Loucy (cell line): ENCODE results near the gene OPN3.

Experiments
- CTCF ChIP-seq: fragments of 200-600 bp; sonication (generic); conservative IDR thresholded peaks from 2 replicates; pipeline ENCODE4 v1.5.1; 2014; ENCODE audit warnings: mild to moderate bottlenecking, antibody characterized with exemption, low read length
- EZH2phosphoT487 ChIP-seq: fragments of 200-600 bp; IDR thresholded peaks from 2 replicates; pipeline ENCODE4 v1.6.1; 2018; ENCODE audit warnings: antibody characterized with exemption, mild to moderate bottlenecking, moderate library complexity, borderline replicate concordance

- no peak for TF ChIP-seq CTCF
- TF ChIP-seq EZH2phosphoT487: no peak
Measured at GRCh38 chr1:241637046-241637590, 3.1 kb downstream of the OPN3 start.
